Measurements from ENCODE around the gene REN. TPM values are rescaled to one million over a fixed set of nuclear protein-coding genes. Genes with fewer than 3 reads are reported as not detected.

The REN gene
- total and polyA plus RNA-seq, 4 donors = 0.05 to 0.25 (median 0.15) TPM; not detected in 1

DNA sequence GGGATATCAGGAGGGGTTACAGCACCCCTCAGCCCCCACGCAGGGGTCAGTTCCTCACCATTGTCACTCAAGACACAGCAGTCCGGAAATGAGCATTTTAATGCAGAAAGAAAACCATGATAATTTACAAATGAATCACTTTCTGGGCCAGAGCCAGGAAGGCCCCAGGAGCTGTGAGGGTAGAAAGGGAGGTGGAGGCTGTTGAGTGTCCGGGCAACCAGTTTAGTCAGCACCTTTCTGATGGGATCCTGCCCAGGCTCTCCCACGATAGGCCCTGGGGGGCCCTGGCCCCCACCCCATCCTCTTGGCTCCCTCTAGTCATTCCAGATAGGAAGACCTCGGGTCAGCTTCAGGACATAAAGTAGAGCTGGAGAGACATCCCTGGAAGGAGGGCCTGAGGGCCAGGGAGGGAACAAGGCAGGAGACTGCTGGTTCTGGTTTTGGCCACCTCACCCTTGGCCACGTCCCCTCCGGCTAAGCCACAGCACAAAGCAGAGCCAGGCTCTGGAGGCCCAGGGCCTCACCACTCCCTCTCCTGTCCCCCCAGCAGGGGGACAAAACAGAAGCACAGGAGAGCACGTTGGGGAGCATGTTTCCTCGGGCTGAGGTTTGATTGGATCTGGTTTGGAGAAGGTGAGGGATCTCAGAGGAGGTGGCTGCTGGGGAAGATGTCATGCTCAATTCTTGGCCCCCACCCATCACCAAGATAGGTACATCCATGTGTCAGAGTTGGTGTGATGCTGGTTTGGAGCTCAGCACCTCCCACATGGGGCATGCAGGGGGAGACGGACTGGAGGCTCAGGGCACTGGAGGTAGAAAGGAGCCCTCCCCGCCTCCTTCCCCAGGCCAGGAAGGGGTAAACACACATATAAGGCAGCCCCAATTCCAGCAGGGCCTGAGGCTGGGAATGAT lies 34.9 kb downstream of the REN start:
- H3K36me3 ChIP-seq (ENCODE audit: control insufficient read depth in 4 of 4, insufficient read depth in 3 of 4, low read depth in 1 of 4, low read length in 3 of 4) = peaks cover 0 to 22% (median 18%) of the 10 kb centered on the region in 4 donors
- TF ChIP-seq CTCF (IDR thresholded peaks at IDR 0.05; ENCODE audit: low read depth, low read length, missing input control) (no peak), TAF1 (conservative IDR thresholded peaks at IDR 0.05) (no peak), HNF4G (IDR thresholded peaks at IDR 0.05) (no peak), FOXA2 (IDR thresholded peaks at IDR 0.05) (no peak), RXRA (IDR thresholded peaks at IDR 0.05) (no peak), SP1 (IDR thresholded peaks at IDR 0.05) (no peak), NR2F2 (IDR thresholded peaks at IDR 0.05) (no peak), YY1 (IDR thresholded peaks at IDR 0.05) (no peak), RAD21 (IDR thresholded peaks at IDR 0.05) (no peak), EGR1 (IDR thresholded peaks at IDR 0.05; ENCODE audit: low read depth in 2 of 2) (no peak), ZBTB33 (IDR thresholded peaks at IDR 0.05) (no peak), JUND (IDR thresholded peaks at IDR 0.05) (no peak), FOXA1 (IDR thresholded peaks at IDR 0.05) (no peak), HNF4A (conservative IDR thresholded peaks at IDR 0.05) (no peak)
- TF ChIP-seq, protein P1, sequence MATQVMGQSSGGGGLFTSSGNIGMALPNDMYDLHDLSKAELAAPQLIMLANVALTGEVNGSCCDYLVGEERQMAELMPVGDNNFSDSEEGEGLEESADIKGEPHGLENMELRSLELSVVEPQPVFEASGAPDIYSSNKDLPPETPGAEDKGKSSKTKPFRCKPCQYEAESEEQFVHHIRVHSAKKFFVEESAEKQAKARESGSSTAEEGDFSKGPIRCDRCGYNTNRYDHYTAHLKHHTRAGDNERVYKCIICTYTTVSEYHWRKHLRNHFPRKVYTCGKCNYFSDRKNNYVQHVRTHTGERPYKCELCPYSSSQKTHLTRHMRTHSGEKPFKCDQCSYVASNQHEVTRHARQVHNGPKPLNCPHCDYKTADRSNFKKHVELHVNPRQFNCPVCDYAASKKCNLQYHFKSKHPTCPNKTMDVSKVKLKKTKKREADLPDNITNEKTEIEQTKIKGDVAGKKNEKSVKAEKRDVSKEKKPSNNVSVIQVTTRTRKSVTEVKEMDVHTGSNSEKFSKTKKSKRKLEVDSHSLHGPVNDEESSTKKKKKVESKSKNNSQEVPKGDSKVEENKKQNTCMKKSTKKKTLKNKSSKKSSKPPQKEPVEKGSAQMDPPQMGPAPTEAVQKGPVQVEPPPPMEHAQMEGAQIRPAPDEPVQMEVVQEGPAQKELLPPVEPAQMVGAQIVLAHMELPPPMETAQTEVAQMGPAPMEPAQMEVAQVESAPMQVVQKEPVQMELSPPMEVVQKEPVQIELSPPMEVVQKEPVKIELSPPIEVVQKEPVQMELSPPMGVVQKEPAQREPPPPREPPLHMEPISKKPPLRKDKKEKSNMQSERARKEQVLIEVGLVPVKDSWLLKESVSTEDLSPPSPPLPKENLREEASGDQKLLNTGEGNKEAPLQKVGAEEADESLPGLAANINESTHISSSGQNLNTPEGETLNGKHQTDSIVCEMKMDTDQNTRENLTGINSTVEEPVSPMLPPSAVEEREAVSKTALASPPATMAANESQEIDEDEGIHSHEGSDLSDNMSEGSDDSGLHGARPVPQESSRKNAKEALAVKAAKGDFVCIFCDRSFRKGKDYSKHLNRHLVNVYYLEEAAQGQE (IDR thresholded peaks at IDR 0.05) = no peak
- TF ChIP-seq, protein P2, sequence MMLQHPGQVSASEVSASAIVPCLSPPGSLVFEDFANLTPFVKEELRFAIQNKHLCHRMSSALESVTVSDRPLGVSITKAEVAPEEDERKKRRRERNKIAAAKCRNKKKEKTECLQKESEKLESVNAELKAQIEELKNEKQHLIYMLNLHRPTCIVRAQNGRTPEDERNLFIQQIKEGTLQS (IDR thresholded peaks at IDR 0.05) = no peak
- TF ChIP-seq, protein P3, sequence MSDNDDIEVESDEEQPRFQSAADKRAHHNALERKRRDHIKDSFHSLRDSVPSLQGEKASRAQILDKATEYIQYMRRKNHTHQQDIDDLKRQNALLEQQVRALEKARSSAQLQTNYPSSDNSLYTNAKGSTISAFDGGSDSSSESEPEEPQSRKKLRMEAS (IDR thresholded peaks at IDR 0.05) = no peak
- peak overlapping the region; percentile 83 to 89 for H3K27ac ChIP-seq (ENCODE audit: low read depth in 1 of 2, low read length in 2 of 2)
- H3K9me3 ChIP-seq (ENCODE audit: control insufficient read depth in 4 of 4, low read length in 3 of 4) = no peaks in the 10 kb centered on the region
- peaks cover 14 to 80% (median 63%) of the 10 kb centered on the region in 4 donors for H3K4me1 ChIP-seq (ENCODE audit: control insufficient read depth in 4 of 4, insufficient read depth in 4 of 4, low read length in 3 of 4)
- H3K27me3 ChIP-seq (ENCODE audit: control insufficient read depth in 4 of 4, insufficient read depth in 4 of 4, low read length in 3 of 4) = no peaks in the 10 kb centered on the region
- no peak overlapping the region for H3K4me3 ChIP-seq (ENCODE audit: low read depth in 1 of 3, low read length in 3 of 3)
- no peak for DNase-seq (ENCODE audit: low spot score)
- H3K9ac ChIP-seq (ENCODE audit: low read depth in 1 of 2, low read length in 2 of 2) = no peak overlapping the region
- 48% methylated on average over 11 of the region's 11 CpGs for WGBS

Data from liver (tissue), 9 donors.